ENCODE measurements around the gene GPR171. TPM values are rescaled to one million over a fixed set of nuclear protein-coding genes. Genes with fewer than 3 reads are reported as not detected.

GPR171 gene
- total and polyA plus RNA-seq, 2 experiments from 2014 or later = 0.51 TPM; not detected in 1

GRCh38 chr3:151227266-151227806, 24.3 kb upstream of the GPR171 start:
- Histone ChIP-seq H3K27ac (peak overlapping the region; percentile 10), H3K9me2 (replicated peaks; ENCODE audit: insufficient read depth) (no peaks in the 10 kb centered on the region), H3K4me3 (no peak overlapping the region), H4K20me1 (ENCODE audit: insufficient read depth, poor library complexity, severe bottlenecking) (no peaks in the 10 kb centered on the region), H2AFZ (no peak overlapping the region), H3K9me3 (ENCODE audit: low read depth) (no peaks in the 10 kb centered on the region), H3K4me1 (ENCODE audit: insufficient read depth) (peaks cover 13% of the 10 kb centered on the region), H3K27me3 (no peaks in the 10 kb centered on the region), H3K4me2 (peak overlapping the region; percentile 17), H3K79me2 (no peaks in the 10 kb centered on the region), H3K36me3 (replicated peaks; ENCODE audit: insufficient read depth, low read depth) (no peaks in the 10 kb centered on the region)
- 72% methylated on average over 6 of the region's 6 CpGs for WGBS (ENCODE audit: low lambda C conversion rate, missing lambda C conversion rate)
- TF ChIP-seq EZH2phosphoT487 (IDR thresholded peaks at IDR 0.05; ENCODE audit: low read depth, severe bottlenecking, unreplicated experiment) (no peak), EZH2 (IDR thresholded peaks at IDR 0.05; ENCODE audit: borderline replicate concordance) (no peak), CTCF (IDR thresholded peaks at IDR 0.05; ENCODE audit: poor library complexity) (no peak)
- DNase-seq (ENCODE audit: low spot score) = no peak

- Histone ChIP-seq H3K36me3 (replicated peaks; ENCODE audit: insufficient read depth, low read depth) (no peaks in the 10 kb centered on the region), H3K4me2 (no peak overlapping the region), H3K79me2 (no peaks in the 10 kb centered on the region), H4K20me1 (ENCODE audit: insufficient read depth, poor library complexity, severe bottlenecking) (no peaks in the 10 kb centered on the region), H2AFZ (no peak overlapping the region), H3K27ac (peak overlapping the region; percentile 10), H3K4me1 (ENCODE audit: insufficient read depth) (peaks cover 13% of the 10 kb centered on the region), H3K9me3 (ENCODE audit: low read depth) (no peaks in the 10 kb centered on the region), H3K9me2 (replicated peaks; ENCODE audit: insufficient read depth) (no peaks in the 10 kb centered on the region), H3K4me3 (no peak overlapping the region), H3K27me3 (no peaks in the 10 kb centered on the region)
- no peak for DNase-seq (ENCODE audit: low spot score)
- TF ChIP-seq EZH2 (IDR thresholded peaks at IDR 0.05; ENCODE audit: borderline replicate concordance) (no peak), EZH2phosphoT487 (IDR thresholded peaks at IDR 0.05; ENCODE audit: low read depth, severe bottlenecking, unreplicated experiment) (no peak), CTCF (IDR thresholded peaks at IDR 0.05; ENCODE audit: poor library complexity) (no peak)
- 85% methylated on average over 5 of the region's 5 CpGs for WGBS (ENCODE audit: low lambda C conversion rate, missing lambda C conversion rate)
Observed at GRCh38 chr3:151226825-151227224, 23.8 kb upstream of the GPR171 start.

GRCh38 chr3:151226088-151226563, 23.1 kb upstream of the GPR171 start:
- peaks cover 13% of the 10 kb centered on the region for H3K4me1 ChIP-seq (ENCODE audit: insufficient read depth)
- no peaks in the 10 kb centered on the region for H3K27me3 ChIP-seq
- no peaks in the 10 kb centered on the region for H3K9me2 ChIP-seq (replicated peaks; ENCODE audit: insufficient read depth)
- no peak overlapping the region for H2AFZ ChIP-seq
- H3K36me3 ChIP-seq (replicated peaks; ENCODE audit: insufficient read depth, low read depth) = no peaks in the 10 kb centered on the region
- no peak overlapping the region for H3K27ac ChIP-seq
- no peaks in the 10 kb centered on the region for H4K20me1 ChIP-seq (ENCODE audit: insufficient read depth, poor library complexity, severe bottlenecking)
- H3K9me3 ChIP-seq (ENCODE audit: low read depth) = no peaks in the 10 kb centered on the region
- peak; percentile 44 for DNase-seq (ENCODE audit: low spot score)
- no peak overlapping the region for H3K4me2 ChIP-seq
- H3K4me3 ChIP-seq = no peak overlapping the region
- 57% methylated on average over 4 of the region's 4 CpGs for WGBS (ENCODE audit: low lambda C conversion rate, missing lambda C conversion rate)
- TF ChIP-seq EZH2phosphoT487 (IDR thresholded peaks at IDR 0.05; ENCODE audit: low read depth, severe bottlenecking, unreplicated experiment) (no peak), CTCF (IDR thresholded peaks at IDR 0.05; ENCODE audit: poor library complexity) (no peak), EZH2 (IDR thresholded peaks at IDR 0.05; ENCODE audit: borderline replicate concordance) (no peak)
- no peaks in the 10 kb centered on the region for H3K79me2 ChIP-seq
